ENCODE data around the gene OR10A2. TPM values are rescaled to one million over a fixed set of nuclear protein-coding genes. Genes with fewer than 3 reads are reported as not detected.

OR10A2 gene
- total RNA-seq, 4 donors from 2014 or later = not detected

DNA sequence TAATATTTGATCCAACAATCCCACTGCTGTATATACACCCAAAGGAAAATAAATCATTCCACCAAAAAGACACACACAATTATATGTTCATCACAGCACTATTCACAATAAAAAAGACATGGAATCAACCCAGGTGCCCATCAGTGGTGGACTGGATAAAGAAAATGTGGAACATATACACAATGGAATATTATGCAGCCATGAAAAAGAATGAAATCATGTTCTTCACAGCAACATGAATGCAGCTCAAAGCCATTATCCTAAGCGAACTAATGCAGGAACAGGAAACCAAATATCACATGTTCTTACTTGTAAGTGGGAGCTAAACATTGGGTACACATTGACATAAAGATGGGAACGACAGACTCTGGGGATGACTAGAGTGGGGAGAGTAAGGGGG is 56.8 kb downstream of the OR10A2 start:
- Histone ChIP-seq H3K27ac (no peak overlapping the region), H3K9me3 (no peaks in the 10 kb centered on the region), H3K4me3 (no peak overlapping the region), H3K36me3 (no peaks in the 10 kb centered on the region), H3K4me1 (no peaks in the 10 kb centered on the region), H3K27me3 (no peaks in the 10 kb centered on the region)
- DNase-seq (ENCODE audit: low spot score in 2 of 2) = no peak
- 38% methylated on average over 2 of the region's 2 CpGs for WGBS
- TF ChIP-seq, protein P1, sequence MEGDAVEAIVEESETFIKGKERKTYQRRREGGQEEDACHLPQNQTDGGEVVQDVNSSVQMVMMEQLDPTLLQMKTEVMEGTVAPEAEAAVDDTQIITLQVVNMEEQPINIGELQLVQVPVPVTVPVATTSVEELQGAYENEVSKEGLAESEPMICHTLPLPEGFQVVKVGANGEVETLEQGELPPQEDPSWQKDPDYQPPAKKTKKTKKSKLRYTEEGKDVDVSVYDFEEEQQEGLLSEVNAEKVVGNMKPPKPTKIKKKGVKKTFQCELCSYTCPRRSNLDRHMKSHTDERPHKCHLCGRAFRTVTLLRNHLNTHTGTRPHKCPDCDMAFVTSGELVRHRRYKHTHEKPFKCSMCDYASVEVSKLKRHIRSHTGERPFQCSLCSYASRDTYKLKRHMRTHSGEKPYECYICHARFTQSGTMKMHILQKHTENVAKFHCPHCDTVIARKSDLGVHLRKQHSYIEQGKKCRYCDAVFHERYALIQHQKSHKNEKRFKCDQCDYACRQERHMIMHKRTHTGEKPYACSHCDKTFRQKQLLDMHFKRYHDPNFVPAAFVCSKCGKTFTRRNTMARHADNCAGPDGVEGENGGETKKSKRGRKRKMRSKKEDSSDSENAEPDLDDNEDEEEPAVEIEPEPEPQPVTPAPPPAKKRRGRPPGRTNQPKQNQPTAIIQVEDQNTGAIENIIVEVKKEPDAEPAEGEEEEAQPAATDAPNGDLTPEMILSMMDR (IDR thresholded peaks at IDR 0.05) = no peak
- no peak for TF ChIP-seq POLR2AphosphoS5 (IDR thresholded peaks at IDR 0.05)
- no peak for TF ChIP-seq EP300 (IDR thresholded peaks at IDR 0.05)
- no peak for TF ChIP-seq POLR2A (IDR thresholded peaks at IDR 0.05)

DNA sequence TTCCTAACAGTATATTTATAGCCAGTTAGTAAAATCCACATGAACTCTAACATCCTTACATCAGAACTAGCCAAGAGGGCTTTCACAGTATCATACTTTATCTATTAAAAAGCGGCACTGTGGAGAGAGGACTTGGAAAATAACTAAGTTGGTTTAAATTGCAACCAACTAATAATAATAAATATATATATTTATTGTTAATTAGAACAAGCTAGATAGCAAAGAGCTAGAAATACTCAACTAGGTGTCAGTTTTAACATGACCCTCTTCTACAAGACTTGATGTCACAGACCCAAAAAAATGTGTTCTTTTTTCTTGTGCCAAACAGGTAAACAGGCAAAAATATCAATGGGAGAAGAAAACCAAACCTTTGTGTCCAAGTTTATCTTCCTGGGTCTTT is 57.8 kb downstream of the OR10A2 start, which contains the start of gene OR2D3:
Gene OR2D3 (plus strand): TSS at position 301 of the 400 bp plus-strand sequence. CDS start 0 bp downstream, at position 301.
- Histone ChIP-seq H3K36me3 (no peaks in the 10 kb centered on the region), H3K9me3 (no peaks in the 10 kb centered on the region), H3K4me1 (no peaks in the 10 kb centered on the region), H3K4me3 (no peak within 1 kb of the TSS), H3K27me3 (no peaks in the 10 kb centered on the region), H3K27ac (no peak within 1 kb of the TSS)
- 95% methylated on average over 1 of the region's 1 CpG for WGBS
- no peak for DNase-seq (ENCODE audit: low spot score in 2 of 2)
- no peak for TF ChIP-seq EP300 (IDR thresholded peaks at IDR 0.05)

Other genes with a start within 250 kb of the OR10A2 start
- 100 to 1,000 TPM in 2 of 4 donors, 10 to 100 TPM in 2; 56.1 to 126 (median 81.9) TPM for gene TPP1, start 243.6 kb upstream of the OR10A2 start, total RNA-seq
- 1 to 10 TPM; 3.9 to 9.0 (median 6.4) TPM for gene DCHS1, start 207.2 kb upstream of the OR10A2 start, total RNA-seq
- 10 to 100 TPM; 17.1 to 35.2 (median 26.4) TPM for gene MRPL17, start 179.7 kb upstream of the OR10A2 start, total RNA-seq
- gene OR2AG2, start 91.1 kb upstream of the OR10A2 start, total RNA-seq = under 1 TPM in 1 of 4 donors, not detected in 3; 0.24 TPM
- gene OR2AG1, start 80.0 kb upstream of the OR10A2 start, total RNA-seq = not detected
- gene OR6A2, start 63.4 kb upstream of the OR10A2 start, total RNA-seq = under 1 TPM in 1 of 4 donors, not detected in 3; 0.72 TPM
- gene OR10A5, start 17.4 kb upstream of the OR10A2 start, total RNA-seq = not detected
- not detected for gene OR10A4, start 13.6 kb downstream of the OR10A2 start, total RNA-seq
- under 1 TPM in 2 of 4 donors, not detected in 2; 0.72 to 0.76 TPM for gene OR2D2, start 29.4 kb downstream of the OR10A2 start, total RNA-seq
- gene OR2D3, start 57.9 kb downstream of the OR10A2 start, total RNA-seq = not detected
- gene ZNF215, start 63.4 kb downstream of the OR10A2 start, total RNA-seq = 1 to 10 TPM in 2 of 4 donors, under 1 TPM in 2; 0.36 to 1.6 (median 1.2) TPM
- 1 to 10 TPM in 1 of 4 donors, under 1 TPM in 3; 0.53 to 3.5 (median 0.68) TPM for gene ZNF214, start 157.3 kb downstream of the OR10A2 start, total RNA-seq
- gene NLRP14, start 157.4 kb downstream of the OR10A2 start, total RNA-seq = not detected
- gene RBMXL2, start 225.9 kb downstream of the OR10A2 start, total RNA-seq = not detected